ENCODE data around the gene PEX10.

DNA sequence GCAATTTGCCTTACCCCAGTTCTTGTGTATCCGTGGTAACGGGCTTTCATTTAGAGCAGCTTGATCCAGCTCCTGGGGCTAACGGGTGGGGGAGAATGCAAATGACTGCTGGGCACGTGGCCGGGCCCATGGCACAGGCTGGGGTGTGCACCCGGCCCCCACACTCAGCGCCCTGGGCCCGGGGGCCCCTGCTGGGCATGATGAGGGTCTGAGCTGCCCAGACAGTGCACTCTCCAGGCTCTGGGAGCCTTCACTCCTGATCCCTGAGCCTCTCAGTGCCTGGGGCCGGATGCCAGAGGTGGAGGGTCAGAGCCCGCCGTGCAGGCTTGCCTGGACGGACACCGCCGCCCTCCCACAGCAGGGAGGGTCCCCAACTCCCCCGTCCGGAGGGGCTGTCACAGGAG, 20.1 kb upstream of the PEX10 start:
- TF ChIP-seq, protein P1, sequence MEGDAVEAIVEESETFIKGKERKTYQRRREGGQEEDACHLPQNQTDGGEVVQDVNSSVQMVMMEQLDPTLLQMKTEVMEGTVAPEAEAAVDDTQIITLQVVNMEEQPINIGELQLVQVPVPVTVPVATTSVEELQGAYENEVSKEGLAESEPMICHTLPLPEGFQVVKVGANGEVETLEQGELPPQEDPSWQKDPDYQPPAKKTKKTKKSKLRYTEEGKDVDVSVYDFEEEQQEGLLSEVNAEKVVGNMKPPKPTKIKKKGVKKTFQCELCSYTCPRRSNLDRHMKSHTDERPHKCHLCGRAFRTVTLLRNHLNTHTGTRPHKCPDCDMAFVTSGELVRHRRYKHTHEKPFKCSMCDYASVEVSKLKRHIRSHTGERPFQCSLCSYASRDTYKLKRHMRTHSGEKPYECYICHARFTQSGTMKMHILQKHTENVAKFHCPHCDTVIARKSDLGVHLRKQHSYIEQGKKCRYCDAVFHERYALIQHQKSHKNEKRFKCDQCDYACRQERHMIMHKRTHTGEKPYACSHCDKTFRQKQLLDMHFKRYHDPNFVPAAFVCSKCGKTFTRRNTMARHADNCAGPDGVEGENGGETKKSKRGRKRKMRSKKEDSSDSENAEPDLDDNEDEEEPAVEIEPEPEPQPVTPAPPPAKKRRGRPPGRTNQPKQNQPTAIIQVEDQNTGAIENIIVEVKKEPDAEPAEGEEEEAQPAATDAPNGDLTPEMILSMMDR (IDR thresholded peaks at IDR 0.05): no peak
- TF ChIP-seq EP300 (IDR thresholded peaks at IDR 0.05): no peak
